ENCODE data around the gene ARHGEF33.

GRCh38 chr2:38971377-38971776 is 81.7 kb downstream of the ARHGEF33 start:
- no peak for TF ChIP-seq EZH2 (IDR thresholded peaks at IDR 0.05; ENCODE audit: insufficient read depth, poor library complexity, severe bottlenecking)
- TF ChIP-seq EZH2phosphoT487 (IDR thresholded peaks at IDR 0.05; ENCODE audit: insufficient read depth, low read depth) = no peak

All from GM23248 (cell line).